Stomach (tissue), 9 donors: ENCODE measurements around the gene GPC6. TPM values are rescaled to one million over a fixed set of nuclear protein-coding genes. Genes with fewer than 3 reads are reported as not detected.

Experiments
- DNase-seq, 2 donors: peaks; one replicate each; pipeline versions ENCODE4 v3.0.0 to v3.0.0-alpha.2; 2013 to 2019
- H3K27ac ChIP-seq, 5 donors: fragments of 200-600 bp in 4 of 5; sonication (generic) in 4 of 5; one replicate each; pipeline ENCODE4 v1.5.1; 2013 to 2019; ENCODE audit warnings: mild to moderate bottlenecking in 1 of 5, moderate library complexity in 1 of 5
- H3K27me3 ChIP-seq, 3 donors: fragments of 200-600 bp; sonication (generic); one replicate each; pipeline ENCODE4 v1.5.1; 2017 to 2019; ENCODE audit warnings: mixed run types in 1 of 3
- H3K36me3 ChIP-seq, 4 donors: fragments of 200-600 bp; sonication (generic); 1 replicate in 3 of 4; 2 replicates in 1 of 4; pipeline ENCODE4 v1.5.1; 2016 to 2019
- H3K4me1 ChIP-seq, 4 donors: fragments of 200-600 bp; sonication (generic); one replicate each; pipeline ENCODE4 v1.5.1; 2016 to 2019
- H3K4me3 ChIP-seq, 4 donors: fragments of 200-600 bp; sonication (generic) in 3 of 4; one replicate each; pipeline ENCODE4 v1.5.1; 2016 to 2019; ENCODE audit warnings: mild to moderate bottlenecking in 1 of 4
- H3K9me3 ChIP-seq, 4 donors: fragments of 200-600 bp; sonication (generic); one replicate each; pipeline ENCODE4 v1.5.1; 2016 to 2019
- EP300 ChIP-seq: sonication (generic); formaldehyde crosslinking; IDR thresholded peaks from one replicate; pipeline ENCODE4 v1.6.1; 2017; ENCODE audit warnings: antibody characterized with exemption
- POLR2A ChIP-seq, 4 donors: fragments of 450-650 bp; IDR thresholded peaks; one replicate each; pipeline ENCODE4 v1.6.1; 2016; ENCODE audit warnings: antibody characterized with exemption in 4 of 4, control low read depth in 2 of 4, mild to moderate bottlenecking in 1 of 4, moderate library complexity in 1 of 4
- POLR2AphosphoS5 ChIP-seq, 3 donors: sonication (generic); formaldehyde crosslinking; IDR thresholded peaks; one replicate each; pipeline ENCODE4 v1.6.1; 2016; ENCODE audit warnings: antibody characterized with exemption in 3 of 3
- WGBS, 5 donors: extraction: QIAGEN DNeasy Blood & Tissue Kit in 3 of 5; methylation state at CpG; one replicate each; pipeline versions ENCODE4 v1.1.5 to v1.1.7; 2013 to 2018; 5-methylcytosine and 5-hydroxymethylcytosine counted together
- intact Hi-C: fragments of 100-400 bp; cut with DNase I; formaldehyde crosslinking; loops from one replicate; pipeline ENCODE4 v1.15.1; 2023; ENCODE audit warnings: low total_unique reads
- polyA plus RNA-seq, 3 donors: library from polyadenylated mRNA; stranded (reverse); fragments of 200-250 nt; gene quantifications; one replicate each; pipeline ENCODE4 v1.2.3, GENCODE V29; 2013
- total RNA-seq, 5 donors: library from RNA; depleted of rRNA; stranded (reverse); fragments of >200 nt; gene quantifications; one replicate each; pipeline versions ENCODE4 v1.1.0 to v1.2.3, GENCODE V29; 2014 to 2016
- TF ChIP-seq, protein P1 (sequence below), 7 experiments: fragments of 450-650 bp in 4 of 7; fragments of 200-600 bp in 3 of 7; sonication (generic) in 3 of 7; IDR thresholded peaks; one replicate each; pipeline ENCODE4 v1.5.1; 2016 to 2019; ENCODE audit warnings: antibody characterized with exemption in 7 of 7, control low read depth in 2 of 7, mild to moderate bottlenecking in 1 of 7
- donor health status: healthy with polysubstance abuse.
- donor health status: Bipolar disorder and iron deficiency.
- donor health status: healthy.

Gene GPC6
- total and polyA plus RNA-seq, 8 donors = 0.70 to 52.7 (median 5.6) TPM

DNA sequence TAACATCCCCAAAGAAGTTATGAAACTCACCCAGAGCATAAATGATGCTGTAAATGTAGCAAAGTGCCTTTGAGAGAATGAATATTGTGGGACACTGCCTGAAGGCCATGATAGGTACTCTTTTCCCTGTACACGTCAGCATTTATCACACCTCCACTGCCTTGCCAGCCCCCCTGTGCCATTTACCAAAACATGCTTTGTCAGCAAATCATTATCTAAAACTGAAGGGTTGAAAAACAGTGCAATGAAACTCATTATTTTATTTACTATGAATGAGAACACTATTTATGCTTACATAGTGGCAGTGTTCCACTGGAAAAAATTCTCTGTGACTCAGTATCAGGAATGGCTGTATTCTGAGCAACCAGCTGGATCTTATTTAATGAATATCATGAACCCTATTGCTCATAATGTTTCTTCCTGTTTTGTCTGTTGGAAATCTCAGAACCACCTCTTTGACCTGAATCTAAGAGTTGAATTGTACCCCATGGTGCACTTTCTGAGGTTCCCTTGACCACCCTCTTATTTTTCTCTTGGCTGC, 688.7 kb downstream of the GPC6 start:
- H3K4me3 ChIP-seq = no peak overlapping the region
- 52 to 71% (median 67%) methylated on average over 1 of the region's 1 CpG for WGBS, 5 donors
- intact Hi-C loops = no loop called here
- no peaks in the 10 kb centered on the region for H3K36me3 ChIP-seq
- peak overlapping the region in 3 of 5 donors; percentile 0 to 36 (median 15) for H3K27ac ChIP-seq
- no peaks in the 10 kb centered on the region for H3K27me3 ChIP-seq
- H3K4me1 ChIP-seq = peaks cover 0 to 6% (median 0%) of the 10 kb centered on the region in 4 donors
- DNase-seq = peak in 1 of 2 donors; percentile 30
- TF ChIP-seq POLR2A (IDR thresholded peaks at IDR 0.05) (no peak), POLR2AphosphoS5 (IDR thresholded peaks at IDR 0.05) (no peak), EP300 (no peak)
- TF ChIP-seq, protein P1, sequence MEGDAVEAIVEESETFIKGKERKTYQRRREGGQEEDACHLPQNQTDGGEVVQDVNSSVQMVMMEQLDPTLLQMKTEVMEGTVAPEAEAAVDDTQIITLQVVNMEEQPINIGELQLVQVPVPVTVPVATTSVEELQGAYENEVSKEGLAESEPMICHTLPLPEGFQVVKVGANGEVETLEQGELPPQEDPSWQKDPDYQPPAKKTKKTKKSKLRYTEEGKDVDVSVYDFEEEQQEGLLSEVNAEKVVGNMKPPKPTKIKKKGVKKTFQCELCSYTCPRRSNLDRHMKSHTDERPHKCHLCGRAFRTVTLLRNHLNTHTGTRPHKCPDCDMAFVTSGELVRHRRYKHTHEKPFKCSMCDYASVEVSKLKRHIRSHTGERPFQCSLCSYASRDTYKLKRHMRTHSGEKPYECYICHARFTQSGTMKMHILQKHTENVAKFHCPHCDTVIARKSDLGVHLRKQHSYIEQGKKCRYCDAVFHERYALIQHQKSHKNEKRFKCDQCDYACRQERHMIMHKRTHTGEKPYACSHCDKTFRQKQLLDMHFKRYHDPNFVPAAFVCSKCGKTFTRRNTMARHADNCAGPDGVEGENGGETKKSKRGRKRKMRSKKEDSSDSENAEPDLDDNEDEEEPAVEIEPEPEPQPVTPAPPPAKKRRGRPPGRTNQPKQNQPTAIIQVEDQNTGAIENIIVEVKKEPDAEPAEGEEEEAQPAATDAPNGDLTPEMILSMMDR (IDR thresholded peaks at IDR 0.05) = no peak
- no peaks in the 10 kb centered on the region for H3K9me3 ChIP-seq

DNA sequence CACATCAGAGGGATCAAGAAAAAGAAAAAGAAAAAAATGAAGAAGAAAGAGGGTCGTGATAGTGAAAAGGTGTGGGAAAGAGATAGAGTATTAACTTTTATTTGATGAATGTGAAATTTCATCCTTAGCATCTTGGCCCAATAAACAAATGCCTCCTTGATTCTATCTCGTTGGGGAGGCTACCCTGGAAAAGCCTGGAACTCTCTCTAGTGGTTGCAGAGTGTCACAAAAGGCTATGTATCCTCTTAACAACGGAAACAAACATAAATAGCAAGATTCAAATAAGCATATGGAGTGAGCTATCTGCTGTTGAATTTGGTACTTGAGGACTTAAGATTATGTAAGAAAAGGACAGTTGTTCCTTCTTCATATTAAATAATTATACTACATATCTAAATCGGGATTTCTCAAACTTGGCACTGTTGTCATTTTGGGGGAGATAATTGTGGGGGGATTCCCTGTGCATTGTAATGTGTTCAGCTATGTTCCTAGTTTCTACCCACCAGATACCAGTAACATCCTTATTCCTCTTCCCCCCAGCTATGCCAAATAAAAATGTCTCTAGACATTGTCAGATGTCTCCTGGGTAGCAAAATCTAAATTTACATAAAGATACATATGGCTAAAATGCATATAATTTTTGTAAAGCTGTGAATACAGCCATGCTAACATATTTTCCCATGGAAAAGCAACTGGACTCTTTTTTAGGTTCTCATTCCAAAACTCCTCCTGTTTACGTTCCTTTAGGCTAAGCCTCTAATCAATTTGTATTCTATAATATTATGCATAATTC, 695.7 kb downstream of the GPC6 start:
- TF ChIP-seq EP300 (no peak), POLR2A (IDR thresholded peaks at IDR 0.05) (no peak), POLR2AphosphoS5 (IDR thresholded peaks at IDR 0.05) (no peak)
- TF ChIP-seq, protein P1 (IDR thresholded peaks at IDR 0.05) = no peak
- intact Hi-C loops = no loop called here
- no peaks in the 10 kb centered on the region for H3K27me3 ChIP-seq
- H3K4me1 ChIP-seq = peaks cover 0 to under 1% (median 0%) of the 10 kb centered on the region in 4 donors
- DNase-seq = no peak
- peaks cover 0 to 11% (median 5%) of the 10 kb centered on the region in 4 donors for H3K9me3 ChIP-seq
- no peak overlapping the region for H3K27ac ChIP-seq
- no peak overlapping the region for H3K4me3 ChIP-seq
- WGBS, 5 donors = 70 to 76% (median 74%) methylated on average over 5 of the region's 5 CpGs
- no peaks in the 10 kb centered on the region for H3K36me3 ChIP-seq

DNA sequence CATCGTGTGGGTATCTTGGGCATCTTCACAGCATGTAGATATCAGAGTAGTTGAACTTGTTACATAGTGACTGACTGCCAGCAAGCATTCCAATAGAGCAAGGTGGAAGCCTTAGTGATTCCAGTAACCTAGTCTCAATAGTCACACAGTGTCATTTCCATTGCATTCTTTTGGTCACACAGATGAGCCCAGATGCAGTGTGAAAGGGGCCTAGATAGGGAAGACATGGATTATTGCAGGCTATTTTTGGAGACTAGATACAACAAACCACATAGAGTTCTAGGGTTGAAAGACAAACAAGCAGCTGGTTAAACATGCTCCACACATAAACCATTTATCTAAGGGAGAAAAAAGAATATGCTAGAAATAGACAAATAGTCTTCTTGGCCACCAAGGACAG, 699.4 kb downstream of the GPC6 start:
- no peak overlapping the region for H3K27ac ChIP-seq
- TF ChIP-seq POLR2AphosphoS5 (IDR thresholded peaks at IDR 0.05) = no peak
- TF ChIP-seq, protein P1 (IDR thresholded peaks at IDR 0.05) = no peak
- TF ChIP-seq EP300 = no peak
- no peak for TF ChIP-seq POLR2A (IDR thresholded peaks at IDR 0.05)
- intact Hi-C loops = no loop called here
- peaks cover 0 to 7% (median 3%) of the 10 kb centered on the region in 4 donors for H3K9me3 ChIP-seq
- no peaks in the 10 kb centered on the region for H3K27me3 ChIP-seq
- 67 to 89% (median 73%) methylated on average over 1 of the region's 1 CpG for WGBS, 5 donors
- no peak overlapping the region for H3K4me3 ChIP-seq
- no peak for DNase-seq
- no peaks in the 10 kb centered on the region for H3K4me1 ChIP-seq
- no peaks in the 10 kb centered on the region for H3K36me3 ChIP-seq

DNA sequence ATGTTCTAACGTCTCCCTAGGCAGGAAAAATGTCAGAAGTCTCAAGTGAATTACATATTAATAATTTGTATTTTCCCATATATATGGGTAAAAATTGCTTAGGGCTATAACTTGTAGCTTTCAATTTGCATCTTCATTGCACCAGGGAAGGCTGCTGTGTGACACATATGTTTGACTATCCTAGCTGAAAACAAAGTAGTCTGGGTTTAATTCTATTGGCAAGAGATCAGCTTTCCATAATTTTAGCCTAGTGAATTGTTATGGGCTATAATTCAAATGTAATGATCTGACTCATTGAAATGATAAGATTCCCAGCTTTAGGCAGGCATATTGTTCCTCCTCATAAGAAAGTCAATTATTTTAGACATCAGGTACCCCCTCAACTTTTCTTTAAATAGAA, 699.8 kb downstream of the GPC6 start:
- H3K9me3 ChIP-seq = peaks cover 0 to 2% (median under 1%) of the 10 kb centered on the region in 4 donors
- intact Hi-C loops = no loop called here
- 35 to 68% (median 51%) methylated on average over 1 of the region's 1 CpG for WGBS, 5 donors
- H3K36me3 ChIP-seq = no peaks in the 10 kb centered on the region
- H3K4me1 ChIP-seq = no peaks in the 10 kb centered on the region
- no peaks in the 10 kb centered on the region for H3K27me3 ChIP-seq
- TF ChIP-seq EP300 (no peak), POLR2A (IDR thresholded peaks at IDR 0.05) (no peak), POLR2AphosphoS5 (IDR thresholded peaks at IDR 0.05) (no peak)
- TF ChIP-seq, protein P1 (IDR thresholded peaks at IDR 0.05) = no peak
- H3K4me3 ChIP-seq = no peak overlapping the region
- DNase-seq = no peak
- H3K27ac ChIP-seq = no peak overlapping the region
